ENCODE measurements around the gene DNMT3L.
"Not testable (repeated sequence)": the region's sequence is repeated elsewhere in the genome, so short reads cannot be mapped to it uniquely, and the experiment has no call there.

GRCh38 chr21:44240842-44241241, 20.9 kb downstream of the DNMT3L start, which contains the start of gene ICOSLG:
- TF ChIP-seq EZH2phosphoT487 (IDR thresholded peaks at IDR 0.05; ENCODE audit: borderline replicate concordance); CTCF (conservative IDR thresholded peaks at IDR 0.05; ENCODE audit: low read length): not testable (repeated sequence)

Data from Loucy (cell line).